Ishikawa (cell line): ENCODE results near the gene PDE10A.

Experiments
- CEBPB ChIP-seq: IDR thresholded peaks from 2 replicates; pipeline ENCODE4 v1.6.1; 2012
- CREB1 ChIP-seq: IDR thresholded peaks from 2 replicates; pipeline ENCODE4 v1.6.1; 2012; ENCODE audit warnings: low read depth
- EGR1 ChIP-seq: IDR thresholded peaks from 2 replicates; pipeline ENCODE4 v1.6.1; 2012
- EP300 ChIP-seq: IDR thresholded peaks from 2 replicates; pipeline ENCODE4 v1.6.1; 2012; ENCODE audit warnings: borderline replicate concordance
- FOXM1 ChIP-seq: IDR thresholded peaks from 2 replicates; pipeline ENCODE4 v1.6.1; 2012; ENCODE audit warnings: low read depth, borderline replicate concordance
- MAX ChIP-seq: IDR thresholded peaks from 2 replicates; pipeline ENCODE4 v1.6.1; 2012
- NFIC ChIP-seq: IDR thresholded peaks from 2 replicates; pipeline ENCODE4 v1.6.1; 2012
- TCF12 ChIP-seq: IDR thresholded peaks from 2 replicates; pipeline ENCODE4 v1.6.1; 2012; ENCODE audit warnings: low read depth

GRCh38 chr6:165298875-165299274 is 364.2 kb downstream of the PDE10A start:
- TF ChIP-seq EP300 (no peak), TCF12 (no peak), EGR1 (no peak), CREB1 (no peak), MAX (no peak), NFIC (no peak), FOXM1 (no peak), CEBPB (no peak)
